Adrenal gland (tissue), 5 donors: ENCODE results near the gene GRAMD1C.

Experiments used
- POLR2A ChIP-seq, 2 donors: fragments of 450-650 bp; IDR thresholded peaks; one replicate each; pipeline ENCODE4 v1.6.1; 2017; ENCODE audit warnings: antibody characterized with exemption in 2 of 2, mild to moderate bottlenecking in 2 of 2, moderate library complexity in 1 of 2
- TF ChIP-seq, protein P1 (sequence below), 6 experiments: fragments of 450-650 bp in 4 of 6; fragments of 200-600 bp in 2 of 6; sonication (generic) in 1 of 6; IDR thresholded peaks; 1 replicate in 5 of 6; 2 replicates in 1 of 6; pipeline versions ENCODE4 v1.5.1 to v1.8.0; 2016 to 2021; ENCODE audit warnings: antibody characterized with exemption in 6 of 6, mild to moderate bottlenecking in 2 of 6, moderate library complexity in 1 of 6
- donor health status: DM: no; HTN: no; CAD: no.

DNA sequence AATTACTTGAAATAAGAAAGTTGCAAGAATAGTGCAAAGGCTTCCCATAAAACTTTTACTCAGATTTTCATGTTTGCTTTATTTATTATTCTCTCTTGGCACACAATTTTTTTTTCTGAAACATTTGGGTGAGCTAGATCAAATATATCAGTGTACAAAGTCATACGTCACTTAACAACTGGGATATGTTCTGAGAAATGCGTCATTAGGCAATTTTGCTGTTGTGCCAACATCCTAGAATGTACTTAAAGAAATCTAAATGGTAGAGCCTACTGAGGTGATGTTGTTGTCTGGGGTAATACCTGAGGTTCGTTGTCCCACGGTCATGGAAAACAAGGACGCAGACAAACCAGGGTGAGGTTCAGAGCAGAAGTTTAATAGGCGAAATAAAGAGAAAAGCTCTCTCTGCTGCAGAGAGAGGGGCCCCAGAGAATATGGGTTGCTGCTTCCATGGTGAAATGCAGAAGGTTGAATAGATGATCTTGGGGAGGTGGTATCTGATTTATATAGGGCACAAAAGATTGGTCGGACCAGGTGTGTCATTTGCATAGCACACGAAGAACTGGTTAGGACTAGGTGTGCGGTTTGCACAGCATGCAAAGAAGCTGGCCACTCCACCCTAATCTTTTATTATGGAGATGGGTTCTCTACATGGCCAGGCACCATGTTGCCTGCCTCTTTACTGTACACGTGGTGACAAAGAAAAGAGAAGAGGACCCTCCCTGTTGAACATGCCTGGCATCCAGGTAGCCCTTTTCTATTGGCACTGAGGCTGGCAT is 8.8 kb upstream of the GRAMD1C start:
- TF ChIP-seq POLR2A (IDR thresholded peaks at IDR 0.05): no peak
- TF ChIP-seq, protein P1, sequence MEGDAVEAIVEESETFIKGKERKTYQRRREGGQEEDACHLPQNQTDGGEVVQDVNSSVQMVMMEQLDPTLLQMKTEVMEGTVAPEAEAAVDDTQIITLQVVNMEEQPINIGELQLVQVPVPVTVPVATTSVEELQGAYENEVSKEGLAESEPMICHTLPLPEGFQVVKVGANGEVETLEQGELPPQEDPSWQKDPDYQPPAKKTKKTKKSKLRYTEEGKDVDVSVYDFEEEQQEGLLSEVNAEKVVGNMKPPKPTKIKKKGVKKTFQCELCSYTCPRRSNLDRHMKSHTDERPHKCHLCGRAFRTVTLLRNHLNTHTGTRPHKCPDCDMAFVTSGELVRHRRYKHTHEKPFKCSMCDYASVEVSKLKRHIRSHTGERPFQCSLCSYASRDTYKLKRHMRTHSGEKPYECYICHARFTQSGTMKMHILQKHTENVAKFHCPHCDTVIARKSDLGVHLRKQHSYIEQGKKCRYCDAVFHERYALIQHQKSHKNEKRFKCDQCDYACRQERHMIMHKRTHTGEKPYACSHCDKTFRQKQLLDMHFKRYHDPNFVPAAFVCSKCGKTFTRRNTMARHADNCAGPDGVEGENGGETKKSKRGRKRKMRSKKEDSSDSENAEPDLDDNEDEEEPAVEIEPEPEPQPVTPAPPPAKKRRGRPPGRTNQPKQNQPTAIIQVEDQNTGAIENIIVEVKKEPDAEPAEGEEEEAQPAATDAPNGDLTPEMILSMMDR (IDR thresholded peaks at IDR 0.05): no peak
